Embryonic facial prominence (tissue), 1 donor: ENCODE results near the gene TFF3.

Experiments used
- DNase-seq: peaks from one replicate; pipeline ENCODE4 v3.0.0-alpha.2; 2016; ENCODE audit errors: extremely low spot score

TFF3 gene

DNA sequence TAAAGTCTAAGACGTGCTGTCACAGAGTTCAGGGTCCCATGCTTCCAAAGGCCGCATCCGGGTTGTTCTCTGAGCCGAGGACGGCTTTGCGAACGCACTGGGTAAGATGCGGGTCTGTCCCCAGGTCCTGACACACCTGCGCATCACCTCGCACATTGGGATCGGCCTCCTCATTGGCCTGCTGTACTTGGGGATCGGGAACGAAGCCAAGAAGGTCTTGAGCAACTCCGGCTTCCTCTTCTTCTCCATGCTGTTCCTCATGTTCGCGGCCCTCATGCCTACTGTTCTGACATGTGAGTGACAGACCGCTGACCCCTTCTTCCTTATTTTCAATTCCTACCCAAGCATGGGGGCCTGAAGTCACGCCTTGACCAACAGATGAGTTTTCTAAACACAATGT, 25.3 kb downstream of the TFF3 start:
- no peak for DNase-seq

DNA sequence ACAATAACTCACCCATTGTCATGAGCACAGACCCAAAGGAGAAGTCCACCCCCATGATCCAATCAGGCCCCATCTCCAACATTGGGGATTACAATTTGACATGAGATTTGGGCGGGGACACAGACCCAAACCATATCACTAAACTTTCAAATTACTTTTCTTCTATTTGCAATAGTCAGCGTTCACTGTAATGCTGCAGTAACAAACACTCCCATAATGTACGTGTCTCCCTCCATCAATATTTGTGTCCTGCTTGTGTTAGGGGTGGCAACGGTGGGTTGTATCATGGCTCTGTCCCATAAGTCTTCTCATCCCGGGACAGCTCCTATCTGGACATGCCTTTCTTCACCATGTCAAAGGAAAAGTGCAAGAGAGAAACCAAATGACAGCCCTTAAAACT, 26.2 kb downstream of the TFF3 start:
- no peak for DNase-seq

DNA sequence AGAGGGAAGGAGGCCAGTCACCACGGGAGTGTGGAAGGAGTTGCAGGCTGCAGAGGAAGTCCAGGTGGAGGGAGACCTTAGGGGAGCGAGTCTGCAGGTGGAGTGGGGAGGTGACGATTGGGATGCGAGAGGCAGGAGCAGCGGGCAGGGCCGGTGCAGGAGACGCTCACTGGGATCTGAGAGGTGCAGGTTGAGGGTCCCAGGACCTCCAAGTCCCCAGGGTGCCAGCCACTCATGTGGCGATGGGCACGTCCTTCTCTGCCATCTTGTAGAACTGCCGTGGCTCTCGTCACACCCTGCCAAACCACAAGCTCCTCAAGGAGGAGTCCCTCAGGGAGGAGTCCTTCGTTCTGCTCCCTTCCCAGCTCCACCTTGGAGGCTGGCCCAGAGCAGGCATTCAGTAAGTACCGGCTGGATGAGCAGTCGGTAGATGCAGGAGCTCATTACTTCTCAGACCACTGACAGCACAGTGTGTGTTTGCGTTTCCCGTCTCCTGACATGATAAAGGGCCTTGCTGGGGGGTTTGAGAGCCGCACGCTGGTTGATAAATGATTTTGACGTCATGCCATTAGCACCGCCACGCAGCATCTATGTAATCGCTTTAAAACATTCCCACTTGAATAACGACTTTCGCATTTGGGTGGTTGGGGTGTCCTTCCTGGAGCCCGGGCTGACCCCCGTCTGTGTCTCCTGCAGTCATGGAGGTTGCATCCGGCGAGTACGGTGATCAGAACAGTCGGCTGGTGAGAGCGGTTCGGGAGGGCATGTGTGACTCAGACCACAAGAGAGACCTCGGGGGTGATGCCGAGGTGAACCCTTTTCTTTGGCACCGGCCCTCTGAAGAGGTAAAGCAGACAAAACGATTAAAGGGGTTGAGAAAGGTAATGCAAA, 27.8 kb downstream of the TFF3 start:
- no peak for DNase-seq

DNA sequence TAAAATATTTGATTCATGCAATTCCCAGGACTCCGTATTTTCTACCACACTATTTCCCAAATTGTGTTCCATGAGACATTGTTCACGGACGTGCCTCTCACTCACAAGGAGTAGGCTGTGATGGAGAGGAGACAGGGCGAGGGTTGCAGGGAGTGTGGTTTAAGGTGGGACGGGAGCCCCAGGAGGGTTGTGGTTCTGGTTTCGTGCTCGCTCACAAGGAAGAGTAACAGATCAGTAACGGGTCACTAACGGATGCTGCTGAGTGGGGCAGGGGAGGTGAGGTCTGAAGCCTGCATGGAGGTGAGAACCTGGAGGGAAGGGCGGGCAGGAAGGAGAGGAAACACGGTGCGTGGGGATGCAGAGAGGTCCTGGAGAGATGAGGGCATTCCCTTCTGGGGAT, 28.8 kb downstream of the TFF3 start:
- no peak for DNase-seq

DNA sequence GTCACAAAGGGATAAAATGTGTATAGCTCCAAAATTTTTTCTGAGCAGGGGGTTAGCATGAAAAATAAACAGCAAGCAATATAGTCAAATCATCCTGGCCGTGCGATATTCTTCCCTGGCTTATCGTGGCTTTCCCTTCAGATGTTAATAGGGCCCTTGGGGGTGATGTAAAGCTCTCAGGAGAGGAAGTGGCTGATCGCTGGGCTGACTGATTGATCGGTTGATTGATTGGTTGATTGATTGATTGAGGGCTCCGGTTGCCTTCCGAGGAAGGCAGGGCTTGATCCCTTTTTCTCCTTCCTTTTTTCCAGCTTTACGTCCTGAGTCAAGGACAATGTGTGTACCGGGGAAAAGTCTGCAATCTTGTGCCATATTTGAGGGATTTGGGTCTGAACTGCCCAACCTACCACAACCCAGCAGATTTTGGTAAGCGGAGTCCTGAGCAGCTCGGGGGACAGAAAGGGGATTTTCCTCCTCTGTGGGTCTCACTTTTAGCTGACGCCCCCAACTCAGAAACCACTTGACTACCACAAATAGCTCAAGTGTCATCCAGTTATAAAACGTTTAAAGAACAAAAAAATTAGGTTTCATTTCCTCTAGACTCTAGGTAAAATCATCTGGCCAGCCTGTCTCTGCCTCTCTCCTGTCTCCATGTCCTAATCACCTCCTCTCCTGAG, 29.5 kb downstream of the TFF3 start:
- no peak for DNase-seq

DNA sequence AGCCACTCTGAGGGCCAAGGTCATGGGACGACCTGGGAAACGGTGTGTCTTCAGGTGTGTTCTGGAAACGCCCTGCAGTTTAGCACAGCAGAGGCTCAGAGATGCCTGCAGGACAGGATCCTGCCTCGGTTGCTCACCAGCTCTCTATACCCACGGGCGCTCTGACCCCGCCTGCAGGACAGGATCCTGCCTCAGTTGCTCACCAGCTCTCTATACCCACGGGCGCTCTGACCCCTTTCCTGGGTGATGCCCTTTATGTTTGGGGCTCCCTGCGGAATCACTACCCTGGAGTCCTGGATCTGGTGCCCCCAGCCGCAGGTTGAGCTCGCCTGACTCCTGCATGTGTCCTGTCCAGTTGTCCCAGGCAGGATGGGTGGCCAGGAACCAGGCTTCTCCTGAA, 32.5 kb downstream of the TFF3 start:
- no peak for DNase-seq

DNA sequence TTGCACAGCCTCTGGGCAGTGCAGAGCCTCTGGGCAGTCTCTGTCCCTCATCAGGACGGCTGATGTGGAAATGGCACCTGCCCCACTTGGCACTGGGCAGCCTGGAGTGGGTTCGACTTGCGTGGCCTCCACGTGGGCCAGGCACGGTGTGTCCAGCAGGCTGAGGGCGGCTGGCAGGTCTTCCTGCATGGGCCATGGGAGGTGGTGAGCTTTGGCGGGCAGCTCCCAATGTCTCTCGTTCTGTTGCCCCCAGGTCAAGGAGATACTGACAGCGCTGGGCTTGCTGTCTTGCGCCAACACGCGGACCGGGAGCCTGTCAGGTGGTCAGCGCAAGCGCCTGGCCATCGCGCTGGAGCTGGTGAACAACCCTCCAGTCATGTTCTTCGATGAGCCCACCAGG, 33.2 kb downstream of the TFF3 start:
- no peak for DNase-seq

DNA sequence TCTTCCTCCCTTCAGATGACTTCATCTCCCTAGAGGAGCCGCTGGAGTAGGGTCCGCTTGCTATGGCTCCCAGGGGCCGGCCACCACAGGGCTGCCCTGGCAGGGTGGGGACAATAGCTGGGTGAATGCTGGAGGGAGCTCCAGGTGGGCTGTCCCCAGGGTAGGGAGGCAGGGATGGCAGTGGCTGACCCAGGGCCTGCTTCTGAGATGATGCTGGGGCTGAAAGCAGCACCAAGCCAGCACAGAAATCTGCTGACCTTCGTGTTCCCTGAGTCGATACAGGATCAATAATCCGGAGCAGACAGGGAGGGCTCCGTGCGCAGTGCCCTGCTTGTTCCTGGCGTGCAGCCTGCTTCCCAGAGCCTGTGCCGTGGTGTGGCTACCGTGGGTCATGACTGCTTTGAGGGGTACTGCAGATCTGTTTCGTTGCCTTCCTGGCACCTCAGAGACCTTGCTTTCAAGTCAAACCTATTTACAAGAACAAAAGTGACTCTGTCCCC, 34.0 kb downstream of the TFF3 start:
- no peak for DNase-seq

DNA sequence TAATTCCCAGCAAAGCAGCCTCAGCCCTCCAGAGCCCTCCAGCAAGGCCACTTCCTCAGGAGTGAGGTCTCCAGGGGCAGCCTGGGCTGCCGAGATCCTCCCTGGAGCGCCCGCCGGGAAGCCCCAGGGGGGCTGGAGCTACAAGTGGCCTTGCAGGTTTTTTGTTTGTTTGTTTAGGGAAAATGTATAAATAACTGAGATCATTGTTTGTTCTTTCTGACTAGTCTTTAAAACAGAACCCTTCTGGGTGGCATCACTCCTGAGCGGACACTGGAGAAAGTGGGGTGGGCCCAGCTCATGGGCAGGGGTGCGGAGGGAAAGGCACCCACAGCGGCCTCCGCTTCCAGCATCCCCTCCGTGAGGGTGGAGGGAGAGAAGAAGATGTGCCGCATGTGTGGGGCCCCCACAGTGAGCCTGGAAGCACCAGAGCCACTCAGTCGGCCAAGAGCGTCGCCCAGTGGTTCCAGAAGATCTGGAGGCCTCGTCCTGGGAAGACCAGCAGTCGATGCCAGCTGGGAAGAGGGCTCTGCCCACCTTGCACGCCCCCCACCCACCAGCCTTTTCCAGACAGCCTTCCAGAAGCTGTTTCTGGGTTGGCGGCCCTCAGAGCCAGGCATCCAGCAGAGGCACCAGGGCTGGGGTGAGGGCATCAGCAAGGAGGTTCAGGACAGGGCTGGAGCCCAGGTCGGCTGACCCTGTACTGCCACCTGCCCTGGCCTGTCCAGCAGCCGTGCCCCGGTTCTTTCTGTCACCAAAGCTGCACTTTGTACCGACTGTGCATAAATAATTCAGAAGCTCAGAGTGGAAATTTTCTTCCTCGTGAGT, 34.6 kb downstream of the TFF3 start:
- no peak for DNase-seq

DNA sequence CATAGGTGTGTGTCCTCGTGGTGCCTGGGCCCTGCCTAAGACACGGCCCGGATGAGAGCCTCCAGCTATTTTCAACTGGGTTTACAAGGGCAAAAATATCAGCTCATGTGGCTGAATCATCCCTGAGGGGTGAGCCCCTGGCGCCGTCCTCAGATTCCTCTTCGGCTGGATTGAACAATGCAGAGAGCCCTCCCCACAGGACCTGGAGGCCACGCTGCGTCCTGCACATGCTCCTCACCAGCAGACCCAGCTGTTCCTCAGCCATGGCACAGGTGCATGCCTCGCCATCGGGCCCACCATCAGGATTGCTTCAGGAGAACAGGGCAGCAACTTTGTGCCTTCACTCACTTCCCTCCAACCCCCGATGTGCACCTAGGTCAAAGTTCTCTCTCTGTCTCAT, 35.3 kb downstream of the TFF3 start:
- no peak for DNase-seq

DNA sequence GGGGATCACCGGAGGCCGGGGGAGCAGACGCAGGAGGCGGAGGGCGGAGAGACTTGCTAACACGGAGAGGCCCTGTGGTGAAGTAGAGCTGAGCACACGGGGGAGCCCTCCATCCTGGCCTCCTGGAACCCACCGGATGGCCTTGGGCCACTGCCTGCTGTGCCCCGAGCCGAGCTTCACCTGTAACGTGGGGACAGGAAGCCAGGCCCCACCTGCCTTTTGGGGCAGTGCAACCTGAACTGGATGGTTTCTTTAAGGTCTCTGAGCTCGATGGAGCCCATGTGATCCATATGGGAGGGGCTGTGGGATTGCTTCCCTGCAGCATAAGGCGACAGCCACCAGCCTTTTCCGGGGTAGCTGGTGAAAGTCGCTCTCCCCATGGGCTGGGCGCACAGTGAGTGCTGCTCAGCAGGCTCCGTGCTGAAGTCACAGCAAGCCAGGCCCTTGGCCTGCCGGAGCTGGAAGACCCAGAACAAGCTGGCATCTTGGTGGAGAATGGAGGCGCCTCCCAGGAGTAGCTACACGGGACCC, 35.8 kb downstream of the TFF3 start:
- DNase-seq, result no peak

DNA sequence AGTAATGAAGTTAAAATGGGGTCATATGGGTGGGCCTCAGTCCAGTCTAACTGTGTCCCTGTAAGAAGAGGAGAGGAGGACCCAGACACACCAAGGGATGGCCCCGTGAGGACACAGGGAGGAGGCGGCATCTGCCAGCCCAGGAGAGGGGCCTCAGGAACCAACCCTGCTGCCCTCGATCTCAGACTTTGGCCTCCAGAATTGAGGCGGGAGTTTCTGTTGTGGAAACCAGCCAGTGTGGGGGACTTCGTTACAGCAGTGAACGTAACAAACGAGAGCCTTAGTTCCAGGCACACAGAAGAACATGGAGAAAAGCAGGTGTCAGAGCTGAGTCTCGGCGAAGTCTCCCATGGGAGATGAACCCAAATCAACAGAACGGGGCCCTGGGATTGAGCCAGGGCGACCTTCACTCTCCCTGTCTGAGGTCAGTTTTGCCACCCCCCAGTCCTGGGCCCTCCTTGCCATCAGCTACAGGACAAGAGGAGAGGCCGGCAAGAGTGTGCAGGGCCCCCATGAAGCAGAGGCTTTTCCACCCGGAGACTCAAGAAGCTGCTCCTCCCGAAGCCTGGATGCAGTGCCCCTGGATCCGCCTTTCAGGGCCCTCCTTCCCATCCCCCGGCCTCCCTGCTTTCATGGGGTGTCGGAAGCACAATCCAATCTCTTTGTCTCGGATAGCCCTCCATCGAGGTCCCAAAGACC, 36.6 kb downstream of the TFF3 start:
- DNase-seq, result no peak

DNA sequence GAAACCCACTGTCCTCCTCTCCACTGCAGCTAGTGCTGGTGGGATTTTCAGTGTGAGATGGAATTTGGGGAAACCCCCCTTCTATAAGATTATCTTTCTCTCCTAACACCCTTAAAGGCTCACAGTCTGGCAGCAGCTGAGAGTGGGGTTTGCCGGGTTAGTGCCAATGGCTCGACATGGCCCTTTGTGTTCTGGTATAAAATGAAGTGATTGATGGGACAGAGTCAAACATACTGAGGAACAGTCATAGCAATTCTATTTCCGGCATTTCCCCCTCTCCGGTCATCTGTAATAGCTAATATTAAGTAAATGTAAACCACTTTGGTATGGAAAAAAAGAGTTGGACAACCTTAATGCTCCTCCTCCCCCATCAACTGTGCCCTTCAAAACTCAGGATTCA, 37.6 kb downstream of the TFF3 start:
- no peak for DNase-seq

DNA sequence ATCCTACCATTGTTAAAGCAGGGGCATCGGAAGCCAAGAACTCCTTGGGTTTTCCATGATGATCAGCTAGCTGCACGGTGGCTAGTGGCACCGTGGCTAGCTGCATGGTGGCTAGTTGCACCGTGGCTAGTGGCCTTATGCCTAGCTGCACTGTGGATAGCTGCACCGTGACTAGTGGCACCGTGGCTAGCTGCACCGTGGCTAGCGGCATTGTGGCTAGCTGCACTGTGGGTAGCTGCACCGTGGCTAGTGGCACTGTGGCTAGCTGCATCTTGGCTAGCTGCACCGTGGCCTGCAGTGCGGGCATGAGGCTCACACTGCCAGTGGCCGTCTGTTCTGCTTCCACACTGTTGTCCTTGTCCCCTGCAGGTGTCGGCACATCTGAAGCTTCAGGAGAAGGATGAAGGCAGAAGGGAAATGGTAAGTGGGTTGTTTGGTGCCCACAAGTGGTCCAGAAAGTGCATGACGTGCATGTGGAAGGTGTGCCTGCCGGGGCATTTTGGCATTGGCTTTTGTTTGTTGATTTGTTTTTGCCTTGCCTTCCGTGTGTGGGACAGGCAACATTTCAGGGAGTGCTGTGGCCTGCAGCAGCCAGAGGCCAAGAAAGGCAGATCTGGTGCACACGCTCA, 38.6 kb downstream of the TFF3 start:
- DNase-seq, result no peak

DNA sequence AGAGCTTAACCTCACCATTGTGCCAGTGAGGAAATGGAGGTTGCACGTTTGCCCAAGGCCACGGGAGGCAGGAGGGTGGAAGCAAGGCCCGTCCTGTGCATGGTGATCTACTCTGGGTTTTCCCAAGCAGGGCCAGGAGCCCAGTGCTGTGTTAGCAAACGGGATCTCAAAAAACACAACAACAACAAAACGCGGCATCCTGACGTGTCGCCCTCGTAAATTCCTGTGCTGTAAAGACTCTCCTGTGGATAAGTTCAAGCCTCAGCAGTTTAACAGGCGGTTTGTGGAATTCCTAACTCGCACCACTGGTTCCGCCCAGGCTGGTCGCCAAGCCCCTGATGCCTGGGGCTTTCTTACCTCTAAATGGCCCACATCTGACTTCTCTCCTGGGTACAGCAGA, 39.1 kb downstream of the TFF3 start:
- no peak for DNase-seq

DNA sequence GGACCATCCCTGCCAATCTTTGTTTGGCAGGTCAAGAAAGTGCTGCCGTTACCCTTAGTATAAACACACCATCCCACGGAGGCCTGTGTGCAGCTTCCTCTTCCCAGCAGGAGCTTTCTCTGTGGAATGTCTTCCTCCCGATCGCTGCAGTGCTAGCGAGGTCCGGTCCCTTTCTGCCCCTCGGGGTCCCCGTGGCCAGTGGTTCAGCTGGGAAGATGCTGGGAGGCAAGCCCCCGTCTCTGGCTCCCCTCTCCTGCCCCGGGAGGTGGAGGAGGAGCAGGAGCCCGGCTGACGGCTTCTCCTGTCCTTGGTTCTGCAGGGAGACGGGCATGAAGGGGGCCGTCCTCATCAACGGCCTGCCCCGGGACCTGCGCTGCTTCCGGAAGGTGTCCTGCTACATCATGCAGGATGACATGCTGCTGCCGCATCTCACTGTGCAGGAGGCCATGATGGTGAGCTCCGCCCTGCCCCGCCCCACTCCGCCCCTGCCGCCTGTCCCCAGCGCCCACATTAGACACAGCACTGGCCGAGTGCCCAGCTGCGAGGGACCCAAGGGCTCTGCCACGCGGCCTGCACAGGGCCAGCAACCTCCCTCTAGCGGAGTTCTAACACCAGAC, 42.1 kb downstream of the TFF3 start:
- DNase-seq, result no peak

DNA sequence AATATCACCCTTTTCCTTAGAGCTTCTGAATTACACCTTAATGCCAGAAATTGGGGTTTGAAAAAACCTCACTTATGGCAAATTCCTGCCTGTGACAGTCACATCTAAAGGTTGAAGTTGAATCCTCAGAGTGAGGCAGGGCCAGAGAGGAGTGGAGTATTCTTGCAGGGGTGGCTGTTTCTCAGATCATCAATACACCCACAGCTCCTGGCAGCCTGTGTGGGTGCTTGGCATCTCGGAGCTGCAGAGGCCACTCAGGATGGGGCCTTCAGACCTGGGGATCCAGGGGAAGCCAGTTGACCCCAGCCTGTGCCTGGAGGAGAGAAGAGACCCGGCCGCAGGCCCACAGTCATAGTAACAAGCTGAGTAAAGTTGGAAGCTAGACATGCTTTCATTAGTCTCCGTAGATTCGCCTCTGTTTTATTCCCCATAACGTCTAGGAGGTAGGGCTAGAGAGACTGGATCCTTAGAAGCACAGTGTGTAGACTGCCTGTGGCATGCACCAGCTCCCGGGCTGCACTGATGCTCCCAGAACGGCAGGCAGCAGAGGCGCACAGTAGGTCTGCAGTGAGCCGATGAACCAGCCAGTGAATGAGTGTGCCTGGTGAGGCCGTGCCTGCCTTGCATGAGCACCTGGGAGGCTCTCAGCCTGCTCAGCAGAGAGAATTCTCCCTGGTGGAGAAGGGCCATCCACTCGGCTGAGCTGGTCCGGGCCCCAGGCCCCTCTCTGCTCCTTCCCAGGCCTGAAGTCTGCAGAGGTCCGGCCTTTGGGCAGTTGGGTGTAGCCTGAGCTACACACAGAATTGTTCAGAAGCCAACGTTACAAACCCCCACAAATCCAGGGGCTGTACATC, 42.9 kb downstream of the TFF3 start:
- DNase-seq, result no peak

DNA sequence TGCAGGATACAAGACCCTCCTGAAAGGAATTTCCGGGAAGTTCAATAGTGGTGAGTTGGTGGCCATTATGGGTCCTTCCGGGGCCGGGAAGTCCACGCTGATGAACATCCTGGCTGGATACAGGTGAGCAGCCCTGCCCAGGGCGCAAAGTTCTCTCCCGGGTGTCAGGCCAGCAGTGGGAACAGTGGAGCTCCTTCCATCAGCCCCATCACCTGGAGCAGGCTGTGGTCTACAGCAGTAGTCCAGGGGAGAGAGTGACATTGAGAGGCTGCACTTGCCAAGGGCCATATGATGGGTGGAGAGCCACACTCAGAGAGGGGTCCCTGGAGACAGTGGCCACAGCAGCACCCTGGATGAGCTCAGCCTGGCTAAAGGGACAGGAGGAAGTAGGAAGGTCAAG, 44.1 kb downstream of the TFF3 start:
- no peak for DNase-seq

DNA sequence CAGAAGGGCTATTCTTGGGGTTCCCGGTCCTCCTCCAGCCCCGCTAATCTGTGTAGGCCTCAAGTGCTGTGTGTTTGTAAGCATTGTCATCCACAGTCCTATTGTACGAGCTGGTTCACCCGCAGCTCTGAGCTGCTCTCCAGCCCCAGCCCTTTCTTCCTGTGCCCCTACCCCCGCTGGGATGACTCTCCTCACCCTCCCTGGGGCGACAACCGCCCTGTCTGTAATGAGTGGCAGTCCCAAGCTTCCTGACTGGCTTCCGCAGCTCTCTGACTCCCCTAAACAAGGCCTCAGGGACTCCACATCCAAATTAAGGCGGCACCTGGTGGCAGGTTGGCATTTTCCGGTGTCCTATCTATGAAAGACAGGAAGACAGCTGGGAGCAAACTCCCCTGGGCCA, 45.8 kb downstream of the TFF3 start:
- DNase-seq, result no peak
